Endothelial cell of umbilical vein (primary cell): ENCODE measurements around the gene ERGIC1. TPM values are rescaled to one million over a fixed set of nuclear protein-coding genes. Genes with fewer than 3 reads are reported as not detected.
A peak's percentile ranks its signal among the peaks of the same experiment; 100 is the strongest.

Experiments used
- BruUV-seq: library from RNA; stranded (reverse); fragments of 400-500 nt; replicated peaks from 2 replicates; lab custom pipeline; 2021; lab: Mats Ljungman, UMichigan
- CTCF ChIA-PET: fragments of 300-600, 350-600 bp; sonication (Branson Sonifier 250); formaldehyde crosslinking; loops from one replicate; lab custom pipeline; 2021; ENCODE audit warnings: antibody characterized with exemption, inconsistent platforms; lab: Charles Lee
- POLR2A ChIA-PET: fragments of 300-600, 350-600 bp; sonication (Branson Sonifier 250); formaldehyde crosslinking; loops from one replicate; lab custom pipeline; 2021; ENCODE audit warnings: antibody characterized with exemption, inconsistent platforms; lab: Charles Lee
- DNase-seq: peaks from one replicate; pipeline ENCODE4 v3.0.0-alpha.2; 2011; ENCODE audit warnings: low read depth, low spot score
- FAIRE-seq: peaks from 2 replicates; lab custom pipeline; 2011; peaks lifted over from hg19 to GRCh38; lab: Jason Lieb, UNC
- H2AFZ ChIP-seq: 2 replicates; pipeline ENCODE4 v1.6.0; 2012; ENCODE audit warnings: low read depth, low read length, control low read depth, inconsistent platforms
- H3K27ac ChIP-seq: 2 replicates; pipeline ENCODE4 v1.5.1; 2011; ENCODE audit warnings: low read depth, mild to moderate bottlenecking, control low read depth, low read length, moderate library complexity; ENCODE audit not compliant: insufficient read depth
- H3K27me3 ChIP-seq, 2 experiments: 2 replicates each; pipeline versions ENCODE4 v1.6.0 to v1.6.1; 2011; ENCODE audit warnings: low read length in 2 of 2, mixed read lengths in 1 of 2; ENCODE audit not compliant: control insufficient read depth in 2 of 2, insufficient read depth in 2 of 2
- H3K36me3 ChIP-seq, 2 experiments: 2 replicates in 1 of 2; 3 replicates in 1 of 2; pipeline ENCODE4 v1.5.1; 2011; ENCODE audit warnings: low read length in 2 of 2, mild to moderate bottlenecking in 1 of 2, moderate library complexity in 1 of 2; ENCODE audit not compliant: control insufficient read depth in 2 of 2, insufficient read depth in 2 of 2; ENCODE audit errors: extremely low read depth in 1 of 2
- H3K4me1 ChIP-seq: 3 replicates; pipeline ENCODE4 v1.5.1; 2011; ENCODE audit warnings: mild to moderate bottlenecking, low read length; ENCODE audit not compliant: control insufficient read depth, insufficient read depth; ENCODE audit errors: extremely low read depth
- H3K4me2 ChIP-seq: 2 replicates; pipeline ENCODE4 v1.6.1; 2011; ENCODE audit warnings: low read length, control low read depth, mixed read lengths; ENCODE audit not compliant: insufficient read depth
- H3K4me3 ChIP-seq, 3 experiments: fragments of 200-600 bp in 1 of 3; sonication (generic), shearing (Covaris generic) in 1 of 3; replicated peaks in 1 of 3; 2 replicates each; pipeline ENCODE4 v1.5.1; 2011 to 2016; ENCODE audit warnings: control low read depth in 3 of 3, low read length in 3 of 3, mild to moderate bottlenecking in 2 of 3, inconsistent platforms in 1 of 3, low read depth in 1 of 3, moderate library complexity in 1 of 3; ENCODE audit not compliant: insufficient read depth in 1 of 3
- H3K79me2 ChIP-seq: 2 replicates; pipeline ENCODE4 v1.6.0; 2012; ENCODE audit warnings: low read length, inconsistent platforms; ENCODE audit not compliant: control insufficient read depth, insufficient read depth
- H3K9ac ChIP-seq: replicated peaks from 2 replicates; pipeline ENCODE3; 2011; ENCODE audit warnings: low read length, control low read depth; ENCODE audit not compliant: insufficient read depth; ENCODE audit errors: extremely low read depth
- H3K9me1 ChIP-seq: replicated peaks from 3 replicates; pipeline ENCODE4 v1.6.0; 2011; ENCODE audit warnings: mild to moderate bottlenecking, low read length; ENCODE audit not compliant: control insufficient read depth, insufficient read depth; ENCODE audit errors: extremely low read depth
- H3K9me3 ChIP-seq: replicated peaks from 2 replicates; pipeline ENCODE4 v1.5.1; 2012; ENCODE audit warnings: low read length, inconsistent platforms; ENCODE audit not compliant: control insufficient read depth, insufficient read depth
- H4K20me1 ChIP-seq: replicated peaks from 2 replicates; pipeline ENCODE3; 2011; ENCODE audit warnings: mild to moderate bottlenecking, low read length; ENCODE audit not compliant: control insufficient read depth, insufficient read depth; ENCODE audit errors: extremely low read depth
- EZH2 ChIP-seq: IDR thresholded peaks from 2 replicates; pipeline ENCODE4 v1.6.1; 2012; ENCODE audit warnings: borderline replicate concordance, low read depth, mild to moderate bottlenecking, moderate library complexity, low read length, inconsistent platforms; ENCODE audit not compliant: severe bottlenecking
- FOS ChIP-seq: IDR thresholded peaks from 2 replicates; pipeline ENCODE4 v1.6.1; 2011; ENCODE audit warnings: mild to moderate bottlenecking, low read length, moderate library complexity, borderline replicate concordance; ENCODE audit not compliant: insufficient read depth
- GATA2 ChIP-seq: IDR thresholded peaks from 2 replicates; pipeline ENCODE4 v1.7.0; 2011; ENCODE audit warnings: low read depth, mild to moderate bottlenecking, moderate library complexity, mixed read lengths, low read length; ENCODE audit not compliant: insufficient read length, insufficient read depth
- POLR2A ChIP-seq: IDR thresholded peaks from 2 replicates; pipeline ENCODE4 v1.6.1; 2012; ENCODE audit warnings: low read depth, mild to moderate bottlenecking, control low read depth, low read length
- POLR2AphosphoS5 ChIP-seq: IDR thresholded peaks from 2 replicates; pipeline ENCODE4 v1.6.1; 2012; ENCODE audit warnings: low read depth, mild to moderate bottlenecking, control low read depth, low read length, moderate library complexity; ENCODE audit not compliant: insufficient read depth
- dilution Hi-C: fragments of 300-500 bp; cut with MboI; formaldehyde crosslinking; loops from one replicate; pipeline ENCODE4 v1.15.0; 2019; ENCODE audit warnings: low sequenced_read_pairs; ENCODE audit not compliant: extremely low pct_ligation_motif_present
- intact Hi-C: fragments of 100-400 bp; cut with micrococcal nuclease; formaldehyde crosslinking; loops from one replicate; pipeline ENCODE4 v1.10.0; 2022
- polyA plus RNA-seq, 4 experiments: library from polyadenylated mRNA; depleted of rRNA in 3 of 4; stranded (reverse) in 3 of 4; unstranded in 1 of 4; fragments of >200 nt; gene quantifications; 2 replicates each; pipeline versions ENCODE4 v1.2.1 to v1.2.3, GENCODE V29; 2011 to 2012; ENCODE audit warnings: missing spikeins in 1 of 4
- total RNA-seq: library from RNA; stranded (reverse); gene quantifications from 2 replicates; pipeline ENCODE4 v1.2.3, GENCODE V29; 2021
- TF ChIP-seq, protein P1 (sequence below): IDR thresholded peaks from 2 replicates; pipeline ENCODE4 v1.6.1; 2011; ENCODE audit not compliant: insufficient read depth, insufficient read length
- TF ChIP-seq, protein P2 (sequence below), 2 donors: IDR thresholded peaks; 1 replicate in 1 of 2; 2 replicates in 1 of 2; pipeline ENCODE4 v1.5.1; 2011; ENCODE audit warnings: low read length in 2 of 2, mild to moderate bottlenecking in 2 of 2, moderate library complexity in 2 of 2, control low read depth in 1 of 2, inconsistent platforms in 1 of 2, low read depth in 1 of 2; ENCODE audit not compliant: insufficient read depth in 1 of 2; ENCODE audit errors: extremely low read depth in 1 of 2

The ERGIC1 gene
- total and polyA plus RNA-seq, 2 donors (not counting 3 experiments of a cell fraction or from before 2014, with no cell fraction given), result 105 to 109 TPM

DNA sequence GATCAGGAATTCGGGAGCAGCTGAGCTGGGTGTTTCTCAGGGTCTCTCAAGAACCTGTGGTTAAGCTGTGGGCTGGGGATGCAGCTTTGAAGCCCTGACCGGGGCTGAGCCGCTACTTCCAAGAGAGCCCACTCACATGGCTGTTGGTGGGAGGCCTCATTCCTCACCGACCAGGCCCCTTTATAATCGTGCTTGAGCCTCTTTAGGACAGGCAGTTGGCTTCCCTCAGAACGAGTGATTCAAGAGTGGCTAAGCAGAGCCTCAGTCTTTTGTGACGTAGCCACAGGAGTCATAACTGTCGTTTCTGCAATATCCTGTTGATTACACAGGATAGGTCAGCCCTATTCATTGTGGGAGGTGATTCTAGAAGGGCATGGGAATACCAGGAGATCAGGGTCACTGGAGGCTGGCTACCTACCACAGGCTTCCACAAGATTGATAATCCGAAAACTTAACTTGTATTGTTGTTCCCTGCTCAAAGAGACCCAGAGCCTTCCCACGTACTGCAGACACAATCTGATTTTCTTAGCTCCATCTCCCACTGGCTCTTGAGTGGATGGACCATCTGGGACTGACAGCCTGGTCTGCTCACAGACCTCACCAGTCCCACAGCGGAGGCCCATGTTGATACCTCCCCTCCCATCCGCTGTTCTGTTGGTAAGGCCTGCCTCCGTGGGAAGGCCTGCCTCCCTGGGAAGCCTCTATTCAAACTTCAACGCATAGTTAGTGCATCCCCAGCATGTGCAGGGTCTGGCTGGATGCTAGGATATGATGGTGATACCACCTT lies 3.0 kb upstream of the ERGIC1 start:
- dilution Hi-C loops (no loop called here), intact Hi-C loops (no loop called here)
- H3K9ac ChIP-seq, result no peak overlapping the region
- no peak overlapping the region for H3K27ac ChIP-seq
- BruUV-seq, result no TSS peak
- CTCF ChIA-PET, result interaction anchor here (0.7 kb wide), 1 partner anchor 114 kb away, joined by 3 read pairs; no protein-coding TSS in a partner anchor
- no peak overlapping the region for H3K4me2 ChIP-seq
- no peaks in the 10 kb centered on the region for H3K9me1 ChIP-seq
- DNase-seq, result peak; percentile 29
- TF ChIP-seq, protein P1, sequence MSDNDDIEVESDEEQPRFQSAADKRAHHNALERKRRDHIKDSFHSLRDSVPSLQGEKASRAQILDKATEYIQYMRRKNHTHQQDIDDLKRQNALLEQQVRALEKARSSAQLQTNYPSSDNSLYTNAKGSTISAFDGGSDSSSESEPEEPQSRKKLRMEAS, result no peak
- no peak for TF ChIP-seq FOS
- no peak for TF ChIP-seq GATA2
- TF ChIP-seq POLR2A, result no peak
- TF ChIP-seq POLR2AphosphoS5, result no peak
- TF ChIP-seq, protein P2, sequence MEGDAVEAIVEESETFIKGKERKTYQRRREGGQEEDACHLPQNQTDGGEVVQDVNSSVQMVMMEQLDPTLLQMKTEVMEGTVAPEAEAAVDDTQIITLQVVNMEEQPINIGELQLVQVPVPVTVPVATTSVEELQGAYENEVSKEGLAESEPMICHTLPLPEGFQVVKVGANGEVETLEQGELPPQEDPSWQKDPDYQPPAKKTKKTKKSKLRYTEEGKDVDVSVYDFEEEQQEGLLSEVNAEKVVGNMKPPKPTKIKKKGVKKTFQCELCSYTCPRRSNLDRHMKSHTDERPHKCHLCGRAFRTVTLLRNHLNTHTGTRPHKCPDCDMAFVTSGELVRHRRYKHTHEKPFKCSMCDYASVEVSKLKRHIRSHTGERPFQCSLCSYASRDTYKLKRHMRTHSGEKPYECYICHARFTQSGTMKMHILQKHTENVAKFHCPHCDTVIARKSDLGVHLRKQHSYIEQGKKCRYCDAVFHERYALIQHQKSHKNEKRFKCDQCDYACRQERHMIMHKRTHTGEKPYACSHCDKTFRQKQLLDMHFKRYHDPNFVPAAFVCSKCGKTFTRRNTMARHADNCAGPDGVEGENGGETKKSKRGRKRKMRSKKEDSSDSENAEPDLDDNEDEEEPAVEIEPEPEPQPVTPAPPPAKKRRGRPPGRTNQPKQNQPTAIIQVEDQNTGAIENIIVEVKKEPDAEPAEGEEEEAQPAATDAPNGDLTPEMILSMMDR (IDR thresholded peaks at IDR 0.05; ENCODE audit: extremely low read depth in 1 of 2, insufficient read depth in 1 of 2, low read depth in 1 of 2, low read length in 2 of 2), result no peak
- no peak for TF ChIP-seq EZH2
- H3K27me3 ChIP-seq, result no peaks in the 10 kb centered on the region
- H2AFZ ChIP-seq, result peak overlapping the region; percentile 84
- POLR2A ChIA-PET, result interaction anchor here (0.6 to 1.0 kb wide), 3 partner anchors 51 to 61 kb away, joined by 3 read pairs; partner anchors contain the start of gene DUSP1
- H3K36me3 ChIP-seq, result no peaks in the 10 kb centered on the region
- no peak for FAIRE-seq
- H3K4me1 ChIP-seq, result peaks cover 9% of the 10 kb centered on the region
- no peak overlapping the region for H3K4me3 ChIP-seq
- peaks cover 1% of the 10 kb centered on the region for H3K9me3 ChIP-seq
- H3K79me2 ChIP-seq, result peaks cover 18% of the 10 kb centered on the region
- H4K20me1 ChIP-seq, result no peaks in the 10 kb centered on the region
